Measurements from ENCODE around the gene ZNF473. TPM values are rescaled to one million over a fixed set of nuclear protein-coding genes. Genes with fewer than 3 reads are reported as not detected.

Gene ZNF473
- total RNA-seq, 2 experiments from 2014 or later: 8.9 to 9.2 TPM

DNA sequence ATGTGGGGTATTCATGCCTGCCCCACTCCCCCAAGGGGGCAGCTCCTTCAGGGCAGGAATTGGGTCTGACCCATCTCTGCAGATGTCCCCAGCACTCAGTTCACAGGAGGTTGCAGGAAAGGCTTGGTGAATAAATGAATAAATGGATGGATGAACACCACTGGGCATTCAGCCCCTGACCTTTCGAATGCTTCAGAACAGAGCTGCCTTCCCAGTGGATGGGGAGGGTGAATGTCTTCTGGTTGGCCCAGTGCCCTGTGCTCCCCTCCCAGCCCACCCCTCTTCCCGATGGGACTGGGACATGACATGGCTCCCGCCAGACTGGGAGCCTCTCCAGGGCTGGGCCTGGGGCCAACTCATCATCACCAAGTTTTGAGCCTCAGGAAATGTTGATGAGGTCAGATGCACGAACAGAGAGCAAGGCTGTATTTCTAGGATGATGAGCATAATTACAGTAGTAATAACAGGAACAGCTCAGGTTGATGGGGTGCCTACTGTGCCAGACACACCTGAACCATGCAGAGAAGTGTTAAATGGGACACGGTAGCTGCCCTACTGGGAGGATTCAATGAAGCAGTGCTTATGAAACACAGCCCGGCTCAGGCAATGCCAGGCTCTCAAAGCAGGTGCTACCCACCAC, 26.3 kb upstream of the ZNF473 start:
- intact Hi-C loops (cut with micrococcal nuclease): no loop called here

DNA sequence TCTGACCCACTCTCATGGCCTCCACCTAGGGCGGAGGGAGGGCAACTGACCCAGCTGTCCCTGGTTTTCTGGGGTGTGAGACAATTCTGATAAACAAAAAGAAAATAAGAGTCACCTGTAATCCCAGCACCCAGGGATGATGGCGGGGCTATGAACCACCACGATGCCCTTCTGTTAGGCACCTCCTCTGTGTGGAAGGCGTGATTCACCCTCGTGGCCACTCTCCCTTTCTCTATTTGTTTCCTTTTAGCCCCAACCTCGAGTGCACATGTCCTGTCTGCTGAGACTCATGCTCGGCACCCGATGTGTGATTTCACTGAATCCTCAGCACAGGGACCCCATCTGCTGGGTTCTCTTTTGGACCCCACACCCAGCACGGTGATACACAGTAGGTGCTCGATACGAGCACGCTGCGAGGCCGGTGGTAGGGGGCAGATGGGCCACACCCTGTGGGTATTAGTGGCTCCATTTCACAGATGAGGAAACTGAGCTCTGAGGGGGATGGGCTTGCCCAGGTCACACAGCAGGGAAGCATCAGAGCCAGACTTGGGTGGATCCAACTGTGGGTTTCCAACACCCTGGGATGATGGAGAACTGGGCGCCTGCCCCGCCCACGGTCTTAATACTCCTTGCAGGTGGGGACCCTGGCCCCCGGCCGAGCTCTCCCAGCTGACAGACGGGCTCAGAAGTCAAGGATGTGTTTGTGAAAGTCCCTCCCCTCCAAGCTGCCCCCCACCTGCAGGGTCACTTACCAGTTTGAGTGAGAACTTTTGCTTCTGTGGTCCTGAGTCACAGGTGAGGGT, 25.6 kb upstream of the ZNF473 start:
- Mint-ChIP-seq H3K9me3 (no peaks in the 10 kb centered on the region), H3K36me3 (ENCODE audit: low read depth) (peaks cover 33% of the 10 kb centered on the region), H3K27ac (no peak overlapping the region), H3K4me1 (ENCODE audit: low read depth) (peaks cover 32% of the 10 kb centered on the region), H3K4me3 (no peak overlapping the region), H3K27me3 (no peaks in the 10 kb centered on the region)
- ChIA-PET POLR2A (no interaction called here), CTCF (no interaction called here)
- TF ChIP-seq, protein P1, sequence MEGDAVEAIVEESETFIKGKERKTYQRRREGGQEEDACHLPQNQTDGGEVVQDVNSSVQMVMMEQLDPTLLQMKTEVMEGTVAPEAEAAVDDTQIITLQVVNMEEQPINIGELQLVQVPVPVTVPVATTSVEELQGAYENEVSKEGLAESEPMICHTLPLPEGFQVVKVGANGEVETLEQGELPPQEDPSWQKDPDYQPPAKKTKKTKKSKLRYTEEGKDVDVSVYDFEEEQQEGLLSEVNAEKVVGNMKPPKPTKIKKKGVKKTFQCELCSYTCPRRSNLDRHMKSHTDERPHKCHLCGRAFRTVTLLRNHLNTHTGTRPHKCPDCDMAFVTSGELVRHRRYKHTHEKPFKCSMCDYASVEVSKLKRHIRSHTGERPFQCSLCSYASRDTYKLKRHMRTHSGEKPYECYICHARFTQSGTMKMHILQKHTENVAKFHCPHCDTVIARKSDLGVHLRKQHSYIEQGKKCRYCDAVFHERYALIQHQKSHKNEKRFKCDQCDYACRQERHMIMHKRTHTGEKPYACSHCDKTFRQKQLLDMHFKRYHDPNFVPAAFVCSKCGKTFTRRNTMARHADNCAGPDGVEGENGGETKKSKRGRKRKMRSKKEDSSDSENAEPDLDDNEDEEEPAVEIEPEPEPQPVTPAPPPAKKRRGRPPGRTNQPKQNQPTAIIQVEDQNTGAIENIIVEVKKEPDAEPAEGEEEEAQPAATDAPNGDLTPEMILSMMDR (IDR thresholded peaks at IDR 0.05): no peak
- intact Hi-C loops (cut with micrococcal nuclease): no loop called here
- DNase-seq: peak; percentile 56
- ATAC-seq: peak; percentile 48

More for the DNA sequence above, 26.3 kb upstream of the ZNF473 start:
- Mint-ChIP-seq H3K4me3 (no peak overlapping the region), H3K4me1 (ENCODE audit: low read depth) (peaks cover 25% of the 10 kb centered on the region), H3K36me3 (ENCODE audit: low read depth) (peaks cover 32% of the 10 kb centered on the region), H3K27ac (no peak overlapping the region), H3K27me3 (no peaks in the 10 kb centered on the region), H3K9me3 (no peaks in the 10 kb centered on the region)
- TF ChIP-seq, protein P1 (IDR thresholded peaks at IDR 0.05): no peak
- DNase-seq (no peak), ATAC-seq (no peak)
- ChIA-PET CTCF (no interaction called here), POLR2A (no interaction called here)

DNA sequence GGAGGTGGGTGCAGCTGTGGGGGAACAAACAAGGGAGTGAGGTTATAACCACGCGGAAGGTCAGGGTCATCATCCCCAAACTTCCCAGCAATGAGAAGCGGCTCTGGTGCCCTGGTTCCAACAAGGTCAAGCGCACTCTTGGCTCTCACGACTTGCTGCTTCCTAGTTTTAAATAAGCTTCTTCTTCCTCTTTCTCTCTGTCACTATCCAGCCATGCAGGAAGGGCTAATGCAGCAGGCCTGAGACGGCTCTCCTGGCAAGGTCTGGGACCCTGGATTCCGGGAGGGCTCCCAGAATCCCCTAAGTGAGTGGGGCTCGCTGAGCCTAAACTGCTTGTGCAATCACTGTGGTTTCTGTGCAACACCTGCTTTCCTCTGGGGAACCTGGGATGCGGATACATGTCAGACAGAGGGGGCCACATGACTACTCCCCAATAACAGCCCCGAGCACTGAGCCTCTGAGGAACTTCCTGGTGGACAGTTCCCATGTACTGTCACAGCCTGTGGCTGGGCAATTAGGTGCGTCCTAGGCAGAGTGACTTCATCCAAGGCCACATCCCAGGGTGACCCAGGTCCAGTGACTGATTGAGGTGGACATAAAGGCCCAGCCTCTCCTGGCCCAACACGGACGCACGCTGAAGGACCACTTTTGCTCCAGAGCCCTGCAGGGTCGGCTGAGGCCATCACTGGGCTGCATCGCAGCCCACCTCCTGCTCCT, 24.8 kb upstream of the ZNF473 start:
- Mint-ChIP-seq H3K27ac (no peak overlapping the region), H3K36me3 (ENCODE audit: low read depth) (peaks cover 33% of the 10 kb centered on the region), H3K27me3 (no peaks in the 10 kb centered on the region), H3K4me3 (no peak overlapping the region), H3K9me3 (no peaks in the 10 kb centered on the region), H3K4me1 (ENCODE audit: low read depth) (peaks cover 36% of the 10 kb centered on the region)
- POLR2A ChIA-PET: no interaction called here
- TF ChIP-seq, protein P1 (IDR thresholded peaks at IDR 0.05): no peak
- ATAC-seq (no peak), DNase-seq (no peak)
- intact Hi-C loops (cut with micrococcal nuclease): no loop called here
- CTCF ChIA-PET: no interaction called here

DNA sequence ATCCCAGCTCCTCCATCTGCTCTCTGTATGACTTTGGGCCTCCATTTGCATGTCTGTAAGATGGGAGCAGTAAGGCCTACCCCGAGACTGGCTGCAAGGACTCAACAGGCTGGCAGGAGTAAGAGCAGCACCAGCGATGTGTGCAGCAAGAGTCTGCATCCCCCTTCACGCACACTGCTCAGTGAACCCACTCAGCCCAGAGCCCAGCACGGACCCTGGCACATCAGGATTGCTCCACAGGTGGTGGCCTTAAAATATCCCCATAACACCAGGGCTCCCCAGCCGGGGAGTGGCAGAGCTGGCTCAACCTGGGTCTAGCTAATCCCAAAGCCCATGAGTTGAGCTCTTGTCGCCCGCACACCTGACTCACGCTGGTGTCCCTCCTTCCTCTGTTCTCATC, 24.0 kb upstream of the ZNF473 start:
- H3K4me1 Mint-ChIP-seq (ENCODE audit: low read depth): peaks cover 36% of the 10 kb centered on the region
- TF ChIP-seq, protein P1 (IDR thresholded peaks at IDR 0.05): no peak
- H3K4me3 Mint-ChIP-seq: no peak overlapping the region
- ATAC-seq (no peak), DNase-seq (no peak)
- peaks cover 34% of the 10 kb centered on the region for H3K36me3 Mint-ChIP-seq (ENCODE audit: low read depth)
- intact Hi-C loops (cut with micrococcal nuclease): no loop called here
- CTCF ChIA-PET: interaction anchor here (1.5 kb wide), 1 partner anchor 63 kb away, joined by 6 read pairs; no protein-coding TSS in a partner anchor
- no peaks in the 10 kb centered on the region for H3K27me3 Mint-ChIP-seq
- H3K9me3 Mint-ChIP-seq: no peaks in the 10 kb centered on the region
- POLR2A ChIA-PET: no interaction called here
- H3K27ac Mint-ChIP-seq: no peak overlapping the region
